Measurements from ENCODE around the gene RHBDL1.
A peak's percentile ranks its signal among the peaks of the same experiment; 100 is the strongest.

The RHBDL1 gene

DNA sequence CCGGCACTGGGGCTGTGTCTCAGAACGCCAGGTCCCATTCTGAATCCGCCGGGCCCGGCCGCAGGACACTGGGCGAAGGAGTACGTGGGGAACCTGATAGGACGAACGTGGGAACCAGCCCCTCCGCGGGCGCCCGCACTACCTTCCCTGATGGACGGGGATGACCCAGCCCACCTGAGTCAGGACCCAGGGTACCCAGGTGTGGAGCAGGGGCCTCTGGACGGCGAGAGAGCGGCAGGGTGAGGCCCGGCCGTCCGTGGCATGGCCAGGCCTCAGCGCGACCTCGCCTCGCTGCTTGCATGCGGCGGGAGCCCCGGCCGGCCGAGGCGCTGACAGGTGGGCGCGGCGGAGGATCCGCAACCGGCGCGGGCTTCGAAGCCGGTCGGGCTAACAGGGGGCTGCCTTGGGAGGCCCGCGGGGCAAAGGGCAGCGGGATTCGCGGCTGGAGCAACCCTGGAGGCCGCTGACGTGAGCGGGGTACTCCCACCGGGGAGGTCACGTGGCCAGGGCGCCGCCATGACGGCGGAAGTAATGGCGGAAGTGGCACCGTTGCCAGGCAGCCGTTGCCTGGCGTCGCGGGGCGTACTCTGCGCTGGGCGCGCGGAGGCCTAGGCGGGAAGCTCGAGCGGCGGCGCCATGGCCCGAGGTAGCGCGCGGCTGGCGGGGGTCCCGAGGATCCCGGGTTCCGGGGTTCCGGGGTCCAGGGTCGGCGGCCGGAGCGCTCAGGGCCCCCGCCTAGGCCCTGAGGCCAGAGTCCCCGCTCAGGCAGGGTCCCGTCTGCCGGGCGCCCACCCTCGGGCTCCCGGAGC, 26.5 kb upstream of the RHBDL1 start, which contains the start of gene WDR90:
Gene WDR90 (plus strand): TSS at position 585 of the 809 bp plus-strand sequence. CDS start 52 bp downstream, at position 637.
- TF ChIP-seq, protein P1, sequence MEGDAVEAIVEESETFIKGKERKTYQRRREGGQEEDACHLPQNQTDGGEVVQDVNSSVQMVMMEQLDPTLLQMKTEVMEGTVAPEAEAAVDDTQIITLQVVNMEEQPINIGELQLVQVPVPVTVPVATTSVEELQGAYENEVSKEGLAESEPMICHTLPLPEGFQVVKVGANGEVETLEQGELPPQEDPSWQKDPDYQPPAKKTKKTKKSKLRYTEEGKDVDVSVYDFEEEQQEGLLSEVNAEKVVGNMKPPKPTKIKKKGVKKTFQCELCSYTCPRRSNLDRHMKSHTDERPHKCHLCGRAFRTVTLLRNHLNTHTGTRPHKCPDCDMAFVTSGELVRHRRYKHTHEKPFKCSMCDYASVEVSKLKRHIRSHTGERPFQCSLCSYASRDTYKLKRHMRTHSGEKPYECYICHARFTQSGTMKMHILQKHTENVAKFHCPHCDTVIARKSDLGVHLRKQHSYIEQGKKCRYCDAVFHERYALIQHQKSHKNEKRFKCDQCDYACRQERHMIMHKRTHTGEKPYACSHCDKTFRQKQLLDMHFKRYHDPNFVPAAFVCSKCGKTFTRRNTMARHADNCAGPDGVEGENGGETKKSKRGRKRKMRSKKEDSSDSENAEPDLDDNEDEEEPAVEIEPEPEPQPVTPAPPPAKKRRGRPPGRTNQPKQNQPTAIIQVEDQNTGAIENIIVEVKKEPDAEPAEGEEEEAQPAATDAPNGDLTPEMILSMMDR (IDR thresholded peaks at IDR 0.05; ENCODE audit: low read depth, low read length) = no peak
- DNase-seq (ENCODE audit: low read depth in 2 of 2) = peak; percentile 90 to 94
- peak within 1 kb of the TSS; percentile 52 to 68 for H3K4me3 ChIP-seq (replicated peaks in 1 of 2; ENCODE audit: low read depth in 2 of 2, low read length in 2 of 2)

DNA sequence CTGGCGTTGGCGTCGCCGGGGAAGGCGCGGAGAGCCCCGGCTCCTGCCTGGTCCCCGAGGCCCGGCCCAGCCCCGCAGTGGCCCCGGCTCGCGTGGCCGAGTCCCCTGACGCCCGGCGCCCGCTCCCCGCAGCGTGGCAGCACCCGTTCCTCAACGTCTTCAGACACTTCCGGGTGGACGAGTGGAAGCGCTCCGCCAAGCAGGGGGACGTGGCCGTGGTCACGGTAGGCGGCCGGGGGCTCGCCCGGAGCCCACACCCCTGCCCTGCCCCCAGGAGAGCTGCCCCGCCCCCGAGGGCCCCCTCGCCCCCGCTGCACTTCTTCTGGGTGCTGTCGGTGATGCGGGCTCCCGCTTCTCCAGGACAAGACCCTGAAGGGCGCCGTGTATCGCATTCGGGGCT, 25.8 kb upstream of the RHBDL1 start:
- TF ChIP-seq, protein P1 (IDR thresholded peaks at IDR 0.05; ENCODE audit: low read depth, low read length) = no peak
- no peak for DNase-seq (ENCODE audit: low read depth in 2 of 2)
- H3K4me3 ChIP-seq (replicated peaks in 1 of 2; ENCODE audit: low read depth in 2 of 2, low read length in 2 of 2) = peak overlapping the region; percentile 52 to 68

DNA sequence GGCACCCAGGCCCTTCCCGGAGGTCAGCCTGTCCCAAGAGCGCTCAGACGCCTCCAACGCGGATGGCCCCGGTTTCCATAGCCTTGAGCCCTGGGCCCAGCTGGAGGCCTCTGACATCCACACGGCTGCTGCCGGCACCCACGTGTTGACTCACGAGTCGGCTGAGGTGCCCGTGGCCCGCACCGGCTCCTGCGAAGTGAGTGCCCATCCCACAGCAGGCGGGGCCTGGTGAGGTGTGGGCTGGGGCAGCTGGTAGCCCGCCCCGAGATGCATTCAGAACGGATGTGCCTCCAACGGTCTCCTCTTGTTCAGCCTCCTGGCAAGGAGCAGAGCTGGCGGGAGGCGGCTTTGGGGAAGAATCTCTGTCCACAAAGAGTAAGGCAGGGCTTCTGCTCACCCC, 23.6 kb upstream of the RHBDL1 start:
- H3K4me3 ChIP-seq (replicated peaks in 1 of 2; ENCODE audit: low read depth in 2 of 2, low read length in 2 of 2) = no peak overlapping the region
- no peak for DNase-seq (ENCODE audit: low read depth in 2 of 2)
- TF ChIP-seq, protein P1 (IDR thresholded peaks at IDR 0.05; ENCODE audit: low read depth, low read length) = no peak

DNA sequence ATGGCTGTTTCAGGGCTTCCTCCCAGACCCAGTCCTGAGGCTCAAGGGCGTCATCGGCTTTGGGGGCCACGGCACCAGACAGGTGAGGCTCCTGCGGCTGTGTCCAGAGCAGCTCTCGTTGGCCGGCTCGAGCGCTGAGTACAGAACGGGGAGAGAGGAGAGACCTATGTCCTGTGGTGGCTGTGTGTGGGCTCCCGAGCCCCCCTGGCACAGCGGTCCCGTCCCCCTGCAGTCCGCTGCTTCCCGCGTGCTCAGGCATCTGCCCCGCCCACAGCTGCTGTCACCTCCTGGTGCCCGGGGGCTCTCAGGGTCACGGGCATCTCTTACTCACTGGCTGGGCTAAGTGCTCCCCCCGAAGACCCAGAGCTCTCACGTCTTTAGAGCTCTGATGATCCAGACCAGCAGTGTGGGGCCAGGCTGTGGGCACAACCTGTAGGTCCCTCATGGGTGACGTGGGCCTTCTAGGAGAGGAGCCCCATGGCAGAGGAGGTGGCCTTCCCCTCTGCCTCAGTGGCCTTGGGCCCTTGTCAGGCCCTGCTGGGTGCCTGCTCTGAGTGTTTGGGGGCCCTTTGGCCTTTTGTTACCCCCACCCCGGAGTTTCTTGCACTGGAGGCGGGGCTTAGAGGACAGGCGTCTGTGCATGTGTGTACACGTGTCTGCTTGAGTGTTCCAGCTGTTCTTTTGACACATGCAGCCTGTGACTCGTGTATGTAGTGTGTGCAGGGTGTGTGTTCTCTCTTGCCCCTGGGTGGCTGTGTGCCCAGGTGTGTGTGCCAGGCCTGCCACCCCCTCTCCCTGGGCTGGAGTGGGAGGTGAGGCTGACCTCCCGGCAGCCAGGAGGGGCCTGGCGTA, 22.8 kb upstream of the RHBDL1 start:
- DNase-seq (ENCODE audit: low read depth in 2 of 2) = no peak
- no peak overlapping the region for H3K4me3 ChIP-seq (replicated peaks in 1 of 2; ENCODE audit: low read depth in 2 of 2, low read length in 2 of 2)
- TF ChIP-seq, protein P1 (IDR thresholded peaks at IDR 0.05; ENCODE audit: low read depth, low read length) = no peak

DNA sequence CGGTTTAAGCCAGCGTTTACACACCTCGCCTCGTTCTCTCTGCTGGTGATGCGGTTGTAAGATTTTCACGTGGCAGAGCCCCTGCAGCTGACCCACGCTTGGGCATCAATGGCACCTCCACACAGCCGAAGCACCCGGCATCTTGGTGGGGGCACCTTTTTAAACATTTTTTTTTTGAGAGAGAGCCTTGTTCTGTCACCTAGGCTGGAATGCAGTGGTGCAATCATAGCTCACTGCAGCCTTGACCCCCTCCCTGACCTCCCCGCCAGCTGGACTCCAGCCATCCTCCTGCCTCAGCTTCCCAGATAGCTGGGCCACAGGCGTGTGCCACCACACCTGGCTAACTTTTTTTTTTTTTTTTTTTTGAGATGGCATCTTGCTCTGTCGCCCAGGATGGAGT, 21.4 kb upstream of the RHBDL1 start:
- no peak for DNase-seq (ENCODE audit: low read depth in 2 of 2)
- TF ChIP-seq, protein P1 (IDR thresholded peaks at IDR 0.05; ENCODE audit: low read depth, low read length) = no peak
- no peak overlapping the region for H3K4me3 ChIP-seq (replicated peaks in 1 of 2; ENCODE audit: low read depth in 2 of 2, low read length in 2 of 2)

DNA sequence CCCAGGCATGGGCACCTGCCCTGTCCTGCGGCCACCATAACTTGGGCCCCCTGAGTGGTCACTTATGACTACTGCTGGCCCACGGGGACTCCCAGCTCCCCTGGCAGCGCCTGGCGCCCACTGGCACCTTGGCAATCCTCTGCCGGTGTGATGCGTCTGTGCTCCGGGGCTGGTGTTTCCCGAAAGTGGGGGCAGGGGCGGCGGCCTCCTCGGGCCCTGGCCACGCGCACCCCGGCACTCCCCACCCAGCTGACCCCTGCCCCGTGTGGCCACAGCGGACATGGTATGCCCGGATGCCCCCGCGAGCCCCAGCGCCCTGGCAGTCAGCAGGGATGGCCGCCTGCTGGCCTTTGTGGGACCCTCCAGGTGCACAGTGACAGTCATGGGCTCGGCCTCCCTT, 18.0 kb upstream of the RHBDL1 start:
- TF ChIP-seq, protein P1 (IDR thresholded peaks at IDR 0.05; ENCODE audit: low read depth, low read length) = no peak
- no peak for DNase-seq (ENCODE audit: low read depth in 2 of 2)
- H3K4me3 ChIP-seq (replicated peaks in 1 of 2; ENCODE audit: low read depth in 2 of 2, low read length in 2 of 2) = no peak overlapping the region
